Stimulated activated CD8-positive, alpha-beta memory T cell treated with anti-CD3 and anti-CD28 coated beads, Interleukin-7, amount 100 ng/mL, for 48 hours (primary cell): Measurements from ENCODE around the gene WNT11.
"Not testable (repeated sequence)": the region's sequence is repeated elsewhere in the genome, so short reads cannot be mapped to it uniquely, and the experiment has no call there.

ENCODE experiments used
- DNase-seq, 2 donors: peaks; one replicate each; pipeline ENCODE4 v3.0.0-alpha.2; 2020; ENCODE audit warnings: low read depth in 1 of 2; ENCODE audit errors: extremely low read depth in 1 of 2

The WNT11 gene

GRCh38 chr11:76203131-76203925 lies 3.0 kb downstream of the WNT11 start:
- DNase-seq = no peak

DNA sequence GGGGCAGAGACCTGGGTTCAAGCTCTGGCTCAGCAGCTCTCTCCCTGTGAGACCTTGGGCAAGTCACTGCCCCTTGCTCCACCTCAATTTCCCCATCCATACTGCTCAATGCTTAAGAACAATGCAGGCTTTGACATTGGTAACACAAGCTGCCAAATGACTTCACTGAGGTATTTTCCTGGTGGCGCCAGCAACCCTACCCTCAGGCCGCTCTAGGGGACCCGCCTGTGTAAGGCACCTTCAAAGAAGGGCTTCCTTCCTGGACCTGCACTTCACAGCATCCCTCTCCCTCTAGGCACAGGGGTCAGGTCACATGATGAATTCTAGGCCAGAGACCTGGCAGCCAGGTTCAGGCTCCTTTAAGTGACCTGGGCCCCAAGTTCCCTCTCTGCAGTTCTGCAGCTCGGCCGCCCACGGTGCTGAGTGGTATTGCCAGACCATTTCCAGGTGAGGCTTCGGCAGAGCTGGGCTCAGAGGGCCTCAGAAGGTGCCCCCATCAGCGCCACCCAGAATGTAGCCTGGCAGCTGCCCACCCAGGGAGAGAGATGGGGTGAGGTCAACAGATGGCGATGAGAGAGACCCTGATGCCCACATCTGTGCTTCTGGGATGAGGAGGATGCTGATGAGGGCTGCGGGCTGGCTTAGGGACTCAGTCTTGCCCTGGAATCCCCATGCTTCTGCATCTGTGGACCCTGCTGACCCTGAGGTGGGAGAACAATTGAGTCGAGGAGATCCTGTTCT lies 4.5 kb downstream of the WNT11 start:
- DNase-seq = no peak

DNA sequence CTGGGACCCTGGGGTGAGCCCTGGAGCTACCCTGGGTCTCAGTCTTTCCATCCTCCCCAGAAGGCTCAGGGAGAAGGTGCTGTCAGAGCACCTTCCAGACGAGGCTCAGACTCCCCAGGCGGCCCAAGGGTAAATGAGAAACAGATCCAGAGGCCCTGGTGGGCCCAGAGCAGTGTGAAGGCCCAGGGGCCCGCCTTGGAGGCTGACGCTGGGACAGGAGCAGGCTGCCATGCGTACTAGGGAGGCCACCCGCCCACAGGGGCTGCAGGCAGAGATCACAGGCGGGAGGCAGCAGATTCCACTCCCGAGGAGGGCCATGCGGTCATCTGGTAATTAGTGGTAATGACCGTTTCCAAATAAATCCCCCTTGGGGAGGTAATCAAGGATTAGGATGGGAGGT lies 5.2 kb downstream of the WNT11 start:
- no peak for DNase-seq

- DNase-seq = no peak
These were observed 6.0 kb downstream of the WNT11 start for GRCh38 chr11:76200006-76200940.

GRCh38 chr11:76198691-76199090 lies 7.6 kb downstream of the WNT11 start:
- not testable (repeated sequence) for DNase-seq

GRCh38 chr11:76197941-76198640 lies 8.2 kb downstream of the WNT11 start:
- DNase-seq = no peak

- DNase-seq = no peak
These were observed 9.0 kb downstream of the WNT11 start for GRCh38 chr11:76197332-76197731.

DNA sequence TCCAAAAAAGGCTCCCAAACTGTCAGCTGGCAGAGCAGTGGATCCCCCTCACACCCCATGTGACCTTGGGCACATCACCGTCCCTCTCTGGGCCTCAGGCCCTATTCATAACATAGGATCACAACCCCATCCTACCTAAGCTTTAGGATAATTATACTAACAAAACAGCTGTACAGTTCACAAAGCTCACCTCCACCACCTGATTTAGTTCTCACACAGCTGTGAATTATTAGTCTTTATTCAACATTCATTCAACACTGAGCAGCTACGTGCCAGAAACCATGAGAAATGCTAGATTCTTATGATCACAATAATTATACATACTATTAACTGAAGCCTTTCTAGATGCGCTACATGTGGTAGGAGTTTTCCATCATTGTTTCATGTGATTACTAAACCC lies 9.5 kb downstream of the WNT11 start:
- DNase-seq = no peak

DNA sequence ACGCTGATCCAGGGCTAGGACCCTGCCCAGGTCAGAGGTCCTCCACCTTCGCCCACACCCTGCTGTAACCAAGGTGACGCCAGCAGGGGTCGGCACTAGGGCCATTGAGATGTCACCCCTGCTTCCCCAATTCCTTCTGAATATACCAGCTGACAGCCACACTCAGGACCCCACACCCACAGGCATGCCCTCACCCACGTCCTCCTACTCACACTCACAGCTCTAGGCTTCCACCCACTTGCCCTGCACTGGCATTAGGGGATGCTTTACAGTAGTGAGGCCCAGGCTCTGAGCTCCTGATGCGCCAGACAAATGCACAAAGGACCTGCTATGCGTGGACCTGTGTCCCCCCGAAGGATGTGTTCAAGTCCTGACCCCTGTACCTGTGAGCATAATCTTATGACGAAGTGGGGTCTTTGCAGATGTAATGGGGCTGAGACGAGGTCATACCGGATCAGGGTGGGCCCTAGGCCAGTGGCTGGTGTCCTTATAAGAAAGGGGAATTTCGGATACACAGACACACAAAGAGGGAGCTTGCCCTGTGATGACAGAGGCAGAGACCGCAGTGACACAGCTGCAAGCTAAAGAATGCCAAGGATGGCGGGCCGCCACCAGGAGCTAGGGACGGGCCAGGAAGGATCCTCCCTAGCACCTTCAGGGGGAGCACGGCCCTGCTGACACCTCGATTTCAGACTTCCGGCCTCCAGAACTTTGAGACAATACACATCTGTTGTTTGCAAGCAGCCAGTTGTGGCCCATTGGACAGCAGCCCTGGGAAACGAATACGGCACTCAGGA lies 11.2 kb downstream of the WNT11 start:
- DNase-seq = no peak

GRCh38 chr11:76193219-76193618 lies 13.1 kb downstream of the WNT11 start:
- DNase-seq = no peak

DNA sequence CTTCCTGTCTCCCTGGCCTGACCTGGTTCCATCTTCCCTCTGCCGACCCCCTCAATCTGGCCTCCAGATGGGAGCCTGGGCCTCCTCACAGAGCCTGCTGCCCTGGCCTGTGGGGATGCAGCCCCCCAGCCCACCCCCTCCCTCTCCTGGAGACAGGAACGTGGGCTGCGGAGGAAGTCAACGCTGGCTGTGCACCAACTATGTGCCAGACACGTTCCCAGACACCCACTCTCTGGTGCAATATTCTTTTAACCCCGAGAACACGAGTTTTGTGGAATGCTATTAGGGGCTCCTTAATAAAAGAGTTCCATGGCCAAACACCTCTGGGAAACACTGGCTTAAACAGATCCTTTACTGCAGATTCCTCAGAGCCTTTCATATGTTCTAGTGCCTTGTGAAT lies 15.9 kb downstream of the WNT11 start:
- DNase-seq = no peak

DNA sequence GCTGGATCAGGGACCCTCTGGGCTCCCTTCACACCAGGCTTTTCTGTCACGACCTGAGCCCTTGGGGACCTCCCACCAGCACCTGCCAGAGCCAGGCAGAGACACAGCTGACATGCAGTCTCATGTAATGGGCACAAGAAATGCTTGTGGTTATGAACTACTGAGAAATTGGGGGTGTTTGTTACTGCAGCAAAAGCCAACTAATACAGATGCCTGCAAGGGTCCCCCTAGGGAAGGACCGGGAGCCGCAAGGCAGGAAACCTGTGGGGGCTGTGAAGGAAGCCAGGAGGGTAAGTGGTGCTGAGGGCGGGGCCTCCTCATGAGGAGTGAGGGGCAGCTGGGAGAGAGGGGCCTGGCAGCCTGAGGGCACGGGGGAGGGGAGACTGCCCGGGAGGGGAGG lies 16.6 kb downstream of the WNT11 start:
- DNase-seq = no peak

DNA sequence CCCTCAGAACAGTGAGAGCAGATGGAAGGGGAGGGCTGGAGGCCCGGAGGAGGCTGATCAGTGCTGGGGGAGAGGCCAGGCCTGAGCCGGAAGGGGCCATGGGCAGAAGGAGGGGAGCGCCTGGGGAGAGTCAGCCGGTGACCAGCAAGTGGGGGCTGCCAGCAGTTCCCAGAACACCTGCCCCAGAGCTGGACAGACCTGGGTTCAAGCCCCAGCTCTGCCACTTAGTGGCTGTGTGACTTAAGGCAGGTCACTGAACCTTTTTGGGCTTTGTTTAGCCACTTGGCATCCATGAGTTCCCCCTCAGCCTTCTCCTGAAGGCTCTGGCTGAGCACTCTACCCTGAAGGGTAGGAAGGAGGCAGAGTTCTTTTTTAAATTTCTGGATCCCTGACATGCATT lies 17.4 kb downstream of the WNT11 start:
- no peak for DNase-seq

- no peak for DNase-seq
These were observed 19.5 kb downstream of the WNT11 start for GRCh38 chr11:76186776-76187279.

- no peak for DNase-seq
These were observed 20.3 kb downstream of the WNT11 start for GRCh38 chr11:76185931-76186401.

DNA sequence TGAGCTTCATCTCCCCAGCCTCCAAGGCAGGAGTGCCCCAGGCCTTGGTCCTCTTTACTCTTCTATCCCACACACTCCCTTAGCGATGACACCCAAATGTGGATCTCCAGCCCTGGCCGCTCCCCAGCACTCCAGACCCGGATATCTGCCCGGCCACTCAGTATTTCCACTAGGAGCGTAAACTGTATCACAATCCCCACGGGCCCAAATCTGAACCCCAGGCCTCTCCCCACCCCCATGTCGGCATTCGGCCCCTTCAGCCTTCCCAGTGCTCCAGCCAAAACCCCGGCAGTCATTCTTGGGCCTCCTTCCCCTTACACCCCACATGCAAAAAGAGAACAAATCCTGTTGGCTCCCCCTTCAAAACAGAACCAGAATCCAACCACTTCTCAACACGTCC lies 20.8 kb downstream of the WNT11 start:
- DNase-seq = no peak

- DNase-seq = no peak
These were observed 21.7 kb downstream of the WNT11 start for GRCh38 chr11:76184551-76184993.

- DNase-seq = no peak
These were observed 24.9 kb downstream of the WNT11 start for GRCh38 chr11:76181371-76181770.

DNA sequence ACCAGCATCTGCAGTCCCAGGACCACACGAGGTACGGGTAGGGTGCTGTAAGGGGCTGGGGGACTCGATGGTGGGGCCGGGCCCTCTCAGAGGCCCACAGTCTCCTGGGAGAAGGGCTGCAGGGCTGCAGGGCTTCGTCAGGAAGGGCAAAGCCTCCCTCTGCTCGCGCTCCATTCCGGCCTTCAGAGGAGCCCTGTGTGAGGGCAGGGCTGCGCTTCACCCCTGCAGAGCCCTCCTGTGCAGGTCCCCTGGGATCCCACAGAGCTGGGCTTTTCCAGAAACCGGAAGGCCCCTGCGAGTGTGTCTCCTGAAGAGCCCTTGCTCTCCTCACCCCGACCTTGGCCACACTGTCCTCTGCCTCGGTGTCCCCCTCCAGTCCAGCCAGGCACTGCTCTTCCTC lies 27.2 kb downstream of the WNT11 start:
- no peak for DNase-seq
